ENCODE measurements around the gene SLC9A7. TPM values are rescaled to one million over a fixed set of nuclear protein-coding genes. Genes with fewer than 3 reads are reported as not detected.

The SLC9A7 gene
- total RNA-seq, 1 experiment from 2014 or later, result not detected

DNA sequence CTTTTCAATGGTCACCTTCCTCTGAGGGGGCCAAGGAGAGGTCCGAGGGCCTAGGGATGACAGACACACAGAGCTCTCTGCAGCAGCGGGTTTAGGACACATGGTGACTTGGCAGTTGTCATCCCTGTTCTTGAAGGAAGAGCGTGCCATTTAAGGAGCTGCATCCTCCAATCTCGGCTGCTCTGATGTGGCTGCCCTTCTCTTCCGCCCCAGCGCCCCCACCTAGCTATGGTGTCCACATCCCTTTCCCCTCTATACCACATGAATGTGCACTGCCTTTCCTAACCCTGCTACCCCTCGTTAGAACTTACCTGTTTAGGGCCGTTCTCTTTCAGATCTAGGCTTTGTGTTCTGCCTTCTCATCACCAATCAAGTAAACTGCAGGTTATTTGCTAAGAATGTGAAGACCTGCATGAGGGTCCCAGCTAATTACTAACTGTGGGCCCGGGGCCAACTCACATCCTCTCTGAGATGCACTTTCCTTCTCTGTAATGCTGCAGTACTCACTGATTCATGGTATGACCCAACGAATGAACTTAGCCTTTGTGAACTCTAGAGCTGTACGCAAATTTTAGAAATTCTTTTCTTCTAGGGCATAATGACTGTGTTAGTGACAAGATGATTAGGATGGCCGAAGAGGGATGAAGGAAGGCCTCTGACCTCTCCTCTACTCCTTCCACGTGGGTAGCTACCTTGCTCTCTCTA is 147.1 kb downstream of the SLC9A7 start:
- no peak for DNase-seq
- Histone ChIP-seq H4K20me1 (ENCODE audit: insufficient read depth, low read depth, low read length) (no peaks in the 10 kb centered on the region), H2AFZ (ENCODE audit: low read length) (no peak overlapping the region), H3K4me1 (ENCODE audit: low read length) (no peaks in the 10 kb centered on the region), H3K27me3 (ENCODE audit: low read length) (no peaks in the 10 kb centered on the region), H3K9me3 (ENCODE audit: low read length) (no peaks in the 10 kb centered on the region), H3K9ac (ENCODE audit: low read length) (no peak overlapping the region), H3K4me3 (ENCODE audit: low read length) (no peak overlapping the region), H3K27ac (ENCODE audit: low read length) (no peak overlapping the region), H3K36me3 (ENCODE audit: insufficient read depth, low read length) (no peaks in the 10 kb centered on the region), H3K9me2 (replicated peaks; ENCODE audit: insufficient read depth, low read length) (no peaks in the 10 kb centered on the region), H3K79me2 (ENCODE audit: low read length) (no peaks in the 10 kb centered on the region), H3K4me2 (ENCODE audit: low read depth, low read length, poor library complexity, severe bottlenecking) (no peak overlapping the region)

- H3K27ac ChIP-seq (ENCODE audit: low read length), result no peak overlapping the region
- no peak overlapping the region for H3K9ac ChIP-seq (ENCODE audit: low read length)
- no peak overlapping the region for H3K4me2 ChIP-seq (ENCODE audit: low read depth, low read length, poor library complexity, severe bottlenecking)
- no peaks in the 10 kb centered on the region for H3K9me3 ChIP-seq (ENCODE audit: low read length)
- no peaks in the 10 kb centered on the region for H3K79me2 ChIP-seq (ENCODE audit: low read length)
- no peaks in the 10 kb centered on the region for H3K4me1 ChIP-seq (ENCODE audit: low read length)
- H3K9me2 ChIP-seq (replicated peaks; ENCODE audit: insufficient read depth, low read length), result no peaks in the 10 kb centered on the region
- no peaks in the 10 kb centered on the region for H3K27me3 ChIP-seq (ENCODE audit: low read length)
- no peak overlapping the region for H3K4me3 ChIP-seq (ENCODE audit: low read length)
- no peak overlapping the region for H2AFZ ChIP-seq (ENCODE audit: low read length)
- no peaks in the 10 kb centered on the region for H4K20me1 ChIP-seq (ENCODE audit: insufficient read depth, low read depth, low read length)
- no peak for DNase-seq
- no peaks in the 10 kb centered on the region for H3K36me3 ChIP-seq (ENCODE audit: insufficient read depth, low read length)
These were observed 148.8 kb downstream of the SLC9A7 start for GRCh38 chrX:46610070-46610658.

- Histone ChIP-seq H3K4me2 (ENCODE audit: low read depth, low read length, poor library complexity, severe bottlenecking) (no peak overlapping the region), H3K9ac (ENCODE audit: low read length) (no peak overlapping the region), H3K9me3 (ENCODE audit: low read length) (no peaks in the 10 kb centered on the region), H3K4me1 (ENCODE audit: low read length) (no peaks in the 10 kb centered on the region), H2AFZ (ENCODE audit: low read length) (no peak overlapping the region), H3K79me2 (ENCODE audit: low read length) (no peaks in the 10 kb centered on the region), H3K9me2 (replicated peaks; ENCODE audit: insufficient read depth, low read length) (no peaks in the 10 kb centered on the region), H3K27me3 (ENCODE audit: low read length) (no peaks in the 10 kb centered on the region), H4K20me1 (ENCODE audit: insufficient read depth, low read depth, low read length) (no peaks in the 10 kb centered on the region), H3K27ac (ENCODE audit: low read length) (no peak overlapping the region), H3K36me3 (ENCODE audit: insufficient read depth, low read length) (no peaks in the 10 kb centered on the region), H3K4me3 (ENCODE audit: low read length) (no peak overlapping the region)
- no peak for DNase-seq
These were observed 151.0 kb downstream of the SLC9A7 start for GRCh38 chrX:46607916-46608315.

DNA sequence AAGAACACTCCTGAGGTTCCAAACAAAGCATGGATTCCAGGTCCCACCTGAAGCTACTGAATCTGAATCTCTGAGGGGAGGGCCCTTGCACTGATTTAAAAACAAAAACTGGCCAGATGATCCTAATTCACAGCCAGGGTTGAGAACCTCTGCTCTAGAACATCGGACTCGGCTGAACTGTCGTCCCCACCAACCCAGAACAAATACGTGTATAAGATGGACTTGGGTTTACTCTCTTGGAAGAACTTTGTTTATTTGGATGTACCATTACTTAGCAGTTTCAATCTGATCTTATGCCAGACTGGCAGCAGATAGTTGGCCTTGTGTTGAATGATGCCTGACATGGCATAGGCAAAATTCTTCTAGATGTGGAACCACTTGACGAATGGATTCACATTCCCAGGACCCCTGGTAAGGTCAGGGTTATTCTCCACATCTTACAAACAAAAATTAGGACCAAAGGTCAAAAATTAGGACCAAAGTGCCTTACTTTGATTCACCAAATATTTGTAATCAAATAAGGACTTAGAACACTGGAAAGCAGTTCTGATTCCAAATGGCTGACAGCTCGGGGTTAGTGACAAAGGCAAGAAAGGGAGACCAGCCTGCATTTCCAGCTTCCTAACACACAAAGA is 156.3 kb downstream of the SLC9A7 start:
- Histone ChIP-seq H3K79me2 (ENCODE audit: low read length) (no peaks in the 10 kb centered on the region), H3K27me3 (ENCODE audit: low read length) (no peaks in the 10 kb centered on the region), H3K4me3 (ENCODE audit: low read length) (no peak overlapping the region), H4K20me1 (ENCODE audit: insufficient read depth, low read depth, low read length) (no peaks in the 10 kb centered on the region), H3K9me2 (replicated peaks; ENCODE audit: insufficient read depth, low read length) (no peaks in the 10 kb centered on the region), H3K4me1 (ENCODE audit: low read length) (no peaks in the 10 kb centered on the region), H3K9me3 (ENCODE audit: low read length) (no peaks in the 10 kb centered on the region), H3K4me2 (ENCODE audit: low read depth, low read length, poor library complexity, severe bottlenecking) (no peak overlapping the region), H2AFZ (ENCODE audit: low read length) (no peak overlapping the region), H3K9ac (ENCODE audit: low read length) (no peak overlapping the region), H3K27ac (ENCODE audit: low read length) (no peak overlapping the region), H3K36me3 (ENCODE audit: insufficient read depth, low read length) (no peaks in the 10 kb centered on the region)
- DNase-seq, result no peak

GRCh38 chrX:46601283-46601682 is 157.6 kb downstream of the SLC9A7 start:
- no peaks in the 10 kb centered on the region for H3K36me3 ChIP-seq (ENCODE audit: insufficient read depth, low read length)
- no peaks in the 10 kb centered on the region for H3K4me1 ChIP-seq (ENCODE audit: low read length)
- no peak overlapping the region for H3K4me3 ChIP-seq (ENCODE audit: low read length)
- H3K9me3 ChIP-seq (ENCODE audit: low read length), result no peaks in the 10 kb centered on the region
- H3K9ac ChIP-seq (ENCODE audit: low read length), result no peak overlapping the region
- no peaks in the 10 kb centered on the region for H3K9me2 ChIP-seq (replicated peaks; ENCODE audit: insufficient read depth, low read length)
- no peaks in the 10 kb centered on the region for H3K27me3 ChIP-seq (ENCODE audit: low read length)
- no peak overlapping the region for H2AFZ ChIP-seq (ENCODE audit: low read length)
- H3K79me2 ChIP-seq (ENCODE audit: low read length), result no peaks in the 10 kb centered on the region
- no peak overlapping the region for H3K27ac ChIP-seq (ENCODE audit: low read length)
- no peak for DNase-seq
- no peak overlapping the region for H3K4me2 ChIP-seq (ENCODE audit: low read depth, low read length, poor library complexity, severe bottlenecking)
- no peaks in the 10 kb centered on the region for H4K20me1 ChIP-seq (ENCODE audit: insufficient read depth, low read depth, low read length)

DNA sequence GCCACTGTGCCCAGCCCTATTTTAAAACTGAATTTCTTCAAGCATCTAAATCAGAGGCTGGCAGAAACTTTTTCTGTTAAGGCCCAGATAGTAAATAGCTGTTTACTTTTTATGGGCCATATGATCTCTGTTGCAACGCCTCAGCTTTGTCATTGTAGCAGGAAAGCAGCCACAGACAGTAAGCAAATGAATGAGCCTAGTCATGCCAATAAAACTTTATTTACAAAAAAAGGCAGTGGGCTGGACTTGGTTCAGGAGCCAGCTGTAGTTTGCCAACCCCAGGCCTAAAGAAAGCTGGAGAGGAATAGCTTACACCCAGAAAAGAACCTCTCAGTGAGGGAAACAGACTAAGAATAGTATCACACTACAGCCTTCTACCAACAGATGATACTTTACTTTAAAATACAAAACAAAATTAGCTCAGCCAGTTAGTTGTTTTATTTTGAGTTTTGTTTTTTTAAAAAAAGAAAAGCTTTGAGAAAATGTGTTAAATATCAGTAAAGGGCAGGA is 159.8 kb downstream of the SLC9A7 start:
- Histone ChIP-seq H3K4me1 (ENCODE audit: low read length) (no peaks in the 10 kb centered on the region), H3K27me3 (ENCODE audit: low read length) (no peaks in the 10 kb centered on the region), H3K9me3 (ENCODE audit: low read length) (no peaks in the 10 kb centered on the region), H3K4me3 (ENCODE audit: low read length) (no peak overlapping the region), H3K27ac (ENCODE audit: low read length) (no peak overlapping the region), H3K79me2 (ENCODE audit: low read length) (no peaks in the 10 kb centered on the region), H2AFZ (ENCODE audit: low read length) (no peak overlapping the region), H4K20me1 (ENCODE audit: insufficient read depth, low read depth, low read length) (no peaks in the 10 kb centered on the region), H3K36me3 (ENCODE audit: insufficient read depth, low read length) (no peaks in the 10 kb centered on the region), H3K9ac (ENCODE audit: low read length) (no peak overlapping the region), H3K4me2 (ENCODE audit: low read depth, low read length, poor library complexity, severe bottlenecking) (no peak overlapping the region), H3K9me2 (replicated peaks; ENCODE audit: insufficient read depth, low read length) (no peaks in the 10 kb centered on the region)
- DNase-seq, result no peak

DNA sequence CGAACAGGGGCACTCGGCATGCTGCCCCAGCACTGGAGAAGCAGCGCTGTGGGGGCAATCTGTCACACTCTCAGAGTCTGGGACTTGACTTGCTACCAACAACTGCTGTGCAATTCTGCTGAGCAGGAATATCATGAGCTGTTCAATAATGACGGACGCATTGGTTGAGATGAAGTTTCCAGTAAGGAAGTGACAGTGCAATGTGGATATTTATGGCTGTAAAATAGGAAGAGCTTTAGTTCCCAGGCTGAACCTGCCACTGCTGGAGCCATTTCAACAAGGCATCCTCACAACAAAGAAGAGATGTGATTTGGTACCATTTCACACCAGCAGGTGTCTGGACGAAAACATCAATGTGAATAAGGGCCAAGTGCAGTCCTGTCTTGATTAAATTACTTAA is 161.1 kb downstream of the SLC9A7 start:
- no peaks in the 10 kb centered on the region for H3K27me3 ChIP-seq (ENCODE audit: low read length)
- no peaks in the 10 kb centered on the region for H4K20me1 ChIP-seq (ENCODE audit: insufficient read depth, low read depth, low read length)
- H3K9me3 ChIP-seq (ENCODE audit: low read length), result no peaks in the 10 kb centered on the region
- no peak overlapping the region for H3K4me3 ChIP-seq (ENCODE audit: low read length)
- no peak for DNase-seq
- no peak overlapping the region for H3K9ac ChIP-seq (ENCODE audit: low read length)
- no peak overlapping the region for H3K4me2 ChIP-seq (ENCODE audit: low read depth, low read length, poor library complexity, severe bottlenecking)
- H3K4me1 ChIP-seq (ENCODE audit: low read length), result no peaks in the 10 kb centered on the region
- no peaks in the 10 kb centered on the region for H3K36me3 ChIP-seq (ENCODE audit: insufficient read depth, low read length)
- H3K27ac ChIP-seq (ENCODE audit: low read length), result no peak overlapping the region
- no peak overlapping the region for H2AFZ ChIP-seq (ENCODE audit: low read length)
- no peaks in the 10 kb centered on the region for H3K9me2 ChIP-seq (replicated peaks; ENCODE audit: insufficient read depth, low read length)
- H3K79me2 ChIP-seq (ENCODE audit: low read length), result no peaks in the 10 kb centered on the region

- Histone ChIP-seq H3K4me1 (ENCODE audit: low read length) (no peaks in the 10 kb centered on the region), H2AFZ (ENCODE audit: low read length) (no peak overlapping the region), H3K36me3 (ENCODE audit: insufficient read depth, low read length) (no peaks in the 10 kb centered on the region), H3K4me3 (ENCODE audit: low read length) (no peak overlapping the region), H3K9ac (ENCODE audit: low read length) (no peak overlapping the region), H4K20me1 (ENCODE audit: insufficient read depth, low read depth, low read length) (no peaks in the 10 kb centered on the region), H3K9me3 (ENCODE audit: low read length) (no peaks in the 10 kb centered on the region), H3K79me2 (ENCODE audit: low read length) (no peaks in the 10 kb centered on the region), H3K27me3 (ENCODE audit: low read length) (no peaks in the 10 kb centered on the region), H3K27ac (ENCODE audit: low read length) (no peak overlapping the region), H3K9me2 (replicated peaks; ENCODE audit: insufficient read depth, low read length) (no peaks in the 10 kb centered on the region), H3K4me2 (ENCODE audit: low read depth, low read length, poor library complexity, severe bottlenecking) (no peak overlapping the region)
- DNase-seq, result no peak
These were observed 161.7 kb downstream of the SLC9A7 start for GRCh38 chrX:46597208-46597607.

Measured in Karpas-422 (cell line).